A673 (cell line): Measurements from ENCODE around the gene KCNMA1. TPM values are rescaled to one million over a fixed set of nuclear protein-coding genes. Genes with fewer than 3 reads are reported as not detected.

Experiments used
- BruUV-seq: library from RNA; stranded (reverse); fragments of 400-500 nt; replicated peaks from 2 replicates; lab custom pipeline; 2021; lab: Mats Ljungman, UMichigan
- CTCF ChIA-PET: fragments of 300-600 bp; sonication (Branson Sonifier 250); formaldehyde crosslinking; loops from one replicate; lab custom pipeline; 2022; ENCODE audit warnings: antibody characterized with exemption; lab: Charles Lee
- POLR2A ChIA-PET: fragments of 300-600 bp; sonication (Branson Sonifier 250); formaldehyde crosslinking; loops from one replicate; lab custom pipeline; 2022; ENCODE audit warnings: antibody characterized with exemption; ENCODE audit not compliant: low non-redundant PET; lab: Charles Lee
- DNase-seq: peaks from one replicate; pipeline ENCODE4 v3.0.0-alpha.2; 2015; ENCODE audit warnings: low spot score
- H3K27ac ChIP-seq: fragments of 200-600 bp; sonication (generic); 2 replicates; pipeline ENCODE4 v1.5.1; 2016; ENCODE audit warnings: mixed run types, low read depth, mild to moderate bottlenecking, mixed read lengths, antibody characterized with exemption, low read length; ENCODE audit not compliant: poor library complexity, severe bottlenecking
- H3K27me3 ChIP-seq: fragments of 200-600 bp; sonication (generic); replicated peaks from 2 replicates; pipeline ENCODE4 v1.6.1; 2017; ENCODE audit warnings: mixed run types, low read depth, mild to moderate bottlenecking, mixed read lengths, antibody characterized with exemption, low read length; ENCODE audit not compliant: insufficient read depth, poor library complexity
- H3K36me3 ChIP-seq: fragments of 200-600 bp; sonication (generic); 2 replicates; pipeline ENCODE4 v1.6.1; 2016; ENCODE audit warnings: mixed run types, mild to moderate bottlenecking, mixed read lengths, antibody characterized with exemption, low read length; ENCODE audit not compliant: insufficient read depth, poor library complexity, severe bottlenecking
- H3K4me1 ChIP-seq: fragments of 200-600 bp; sonication (generic); 2 replicates; pipeline ENCODE4 v1.6.1; 2017; ENCODE audit warnings: mixed run types, mild to moderate bottlenecking, mixed read lengths, antibody characterized with exemption, low read length; ENCODE audit not compliant: insufficient read depth, poor library complexity, severe bottlenecking
- H3K4me3 ChIP-seq: fragments of 200-600 bp; sonication (generic); 2 replicates; pipeline ENCODE4 v1.5.1; 2016; ENCODE audit warnings: low read depth, mixed run types, mild to moderate bottlenecking, mixed read lengths, low read length; ENCODE audit not compliant: poor library complexity, severe bottlenecking
- H3K9me3 ChIP-seq: fragments of 200-600 bp; sonication (generic); 2 replicates; pipeline ENCODE4 v1.6.1; 2016; ENCODE audit warnings: mixed run types, low read depth, mild to moderate bottlenecking, mixed read lengths, antibody characterized with exemption, low read length; ENCODE audit not compliant: poor library complexity, severe bottlenecking
- EZH2 ChIP-seq: fragments of 200-600 bp; sonication (generic); IDR thresholded peaks from 2 replicates; pipeline ENCODE4 v1.6.1; 2017; ENCODE audit warnings: borderline replicate concordance, low read depth, mild to moderate bottlenecking, mixed read lengths, antibody characterized with exemption, low read length; ENCODE audit not compliant: poor library complexity, severe bottlenecking
- intact Hi-C: fragments of 100-400 bp; cut with micrococcal nuclease; formaldehyde crosslinking; loops from one replicate; pipeline ENCODE4 v1.10.0; 2022; ENCODE audit not compliant: unreplicated experiment
- total RNA-seq: library from RNA; stranded (reverse); gene quantifications from 2 replicates; pipeline ENCODE4 v1.2.3, GENCODE V29; 2021
- TF ChIP-seq, protein P1 (sequence below): fragments of 300-800, 200-600 bp; sonication (generic); conservative IDR thresholded peaks from 2 replicates; pipeline ENCODE4 v1.5.1; 2017; ENCODE audit warnings: low read depth, mild to moderate bottlenecking, antibody characterized with exemption, low read length, moderate library complexity, mixed read lengths

KCNMA1 gene
- total RNA-seq, 1 experiment from 2014 or later: 0.84 TPM

DNA sequence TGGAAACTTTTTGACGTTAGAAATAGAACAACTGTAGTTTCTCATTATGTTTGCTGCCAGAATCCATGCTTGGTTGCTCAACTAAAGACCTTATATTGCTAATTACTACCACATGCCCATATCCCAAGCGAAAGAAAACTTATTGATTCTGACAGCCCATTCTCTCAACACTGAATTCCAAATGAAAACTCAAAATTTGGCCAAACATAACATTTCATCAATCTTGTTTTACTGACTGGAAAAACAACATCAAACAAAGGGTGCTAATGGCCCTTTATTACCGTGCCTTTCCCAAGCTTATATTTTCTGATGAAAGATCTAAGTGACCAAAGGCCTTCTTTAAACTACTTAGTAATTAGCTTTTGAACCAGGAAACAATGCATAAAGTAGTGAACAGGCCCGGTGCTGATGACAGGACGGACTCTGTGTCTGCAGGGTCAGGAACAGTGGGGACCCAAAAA is 531.8 kb downstream of the KCNMA1 start:
- no TSS peak for BruUV-seq
- Histone ChIP-seq H3K27ac (no peak overlapping the region), H3K27me3 (no peaks in the 10 kb centered on the region), H3K36me3 (no peaks in the 10 kb centered on the region), H3K4me1 (no peaks in the 10 kb centered on the region), H3K4me3 (no peak overlapping the region), H3K9me3 (no peaks in the 10 kb centered on the region)
- DNase-seq: no peak
- TF ChIP-seq, protein P1, sequence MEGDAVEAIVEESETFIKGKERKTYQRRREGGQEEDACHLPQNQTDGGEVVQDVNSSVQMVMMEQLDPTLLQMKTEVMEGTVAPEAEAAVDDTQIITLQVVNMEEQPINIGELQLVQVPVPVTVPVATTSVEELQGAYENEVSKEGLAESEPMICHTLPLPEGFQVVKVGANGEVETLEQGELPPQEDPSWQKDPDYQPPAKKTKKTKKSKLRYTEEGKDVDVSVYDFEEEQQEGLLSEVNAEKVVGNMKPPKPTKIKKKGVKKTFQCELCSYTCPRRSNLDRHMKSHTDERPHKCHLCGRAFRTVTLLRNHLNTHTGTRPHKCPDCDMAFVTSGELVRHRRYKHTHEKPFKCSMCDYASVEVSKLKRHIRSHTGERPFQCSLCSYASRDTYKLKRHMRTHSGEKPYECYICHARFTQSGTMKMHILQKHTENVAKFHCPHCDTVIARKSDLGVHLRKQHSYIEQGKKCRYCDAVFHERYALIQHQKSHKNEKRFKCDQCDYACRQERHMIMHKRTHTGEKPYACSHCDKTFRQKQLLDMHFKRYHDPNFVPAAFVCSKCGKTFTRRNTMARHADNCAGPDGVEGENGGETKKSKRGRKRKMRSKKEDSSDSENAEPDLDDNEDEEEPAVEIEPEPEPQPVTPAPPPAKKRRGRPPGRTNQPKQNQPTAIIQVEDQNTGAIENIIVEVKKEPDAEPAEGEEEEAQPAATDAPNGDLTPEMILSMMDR: no peak
- no peak for TF ChIP-seq EZH2
- POLR2A ChIA-PET: no interaction called here
- CTCF ChIA-PET: no interaction called here
- intact Hi-C loops: no loop called here

DNA sequence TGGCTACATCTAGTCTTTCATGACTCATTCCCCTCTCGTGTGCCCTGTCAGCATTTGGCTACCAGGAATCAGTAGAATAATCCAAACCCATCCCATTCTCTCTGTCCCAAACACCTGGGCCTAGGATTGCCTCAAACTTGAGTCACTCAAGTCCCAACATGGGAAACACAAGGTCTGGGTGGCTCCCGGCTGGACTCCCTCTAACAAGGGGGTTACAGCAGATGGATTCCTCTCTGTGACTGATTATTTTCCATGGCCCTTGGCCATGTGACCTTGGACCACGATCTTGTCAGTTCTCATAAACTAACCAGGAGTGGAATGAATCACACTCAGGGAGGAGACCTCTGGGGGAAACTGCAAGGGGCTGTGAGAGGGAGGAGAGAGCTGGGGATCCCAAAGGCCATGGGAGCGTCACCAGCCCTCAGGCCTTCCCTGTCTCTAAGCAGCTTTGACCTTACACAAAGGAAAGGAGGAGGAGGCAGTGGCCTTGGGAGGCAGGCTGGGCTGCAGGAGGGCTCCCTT is 533.1 kb downstream of the KCNMA1 start:
- Histone ChIP-seq H3K36me3 (no peaks in the 10 kb centered on the region), H3K4me3 (no peak overlapping the region), H3K9me3 (no peaks in the 10 kb centered on the region), H3K4me1 (no peaks in the 10 kb centered on the region), H3K27ac (no peak overlapping the region), H3K27me3 (peaks cover 3% of the 10 kb centered on the region)
- no peak for DNase-seq
- TF ChIP-seq, protein P1: no peak
- TF ChIP-seq EZH2: no peak
- CTCF ChIA-PET: no interaction called here
- intact Hi-C loops: no loop called here
- POLR2A ChIA-PET: no interaction called here
- BruUV-seq: no TSS peak

DNA sequence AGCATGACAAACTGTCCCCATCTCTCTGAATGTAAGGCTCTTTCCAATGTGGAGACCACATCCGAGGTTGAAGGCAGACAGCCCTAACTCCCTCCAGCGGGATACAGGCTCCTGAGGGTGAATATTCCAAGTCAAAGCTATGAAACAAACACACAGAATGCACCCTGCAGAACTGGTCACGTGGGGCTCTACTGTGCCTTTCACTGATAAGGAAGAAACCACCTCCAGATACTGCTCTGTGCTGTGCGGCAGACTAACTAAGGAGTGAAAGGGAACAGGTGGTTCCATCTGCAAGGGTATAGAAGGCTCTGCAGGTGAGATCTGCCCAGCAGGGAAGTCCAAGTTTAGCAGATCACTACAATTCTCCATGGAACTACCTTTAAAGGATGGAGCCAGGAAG is 534.4 kb downstream of the KCNMA1 start:
- TF ChIP-seq, protein P1: no peak
- TF ChIP-seq EZH2: no peak
- Histone ChIP-seq H3K4me1 (no peaks in the 10 kb centered on the region), H3K4me3 (no peak overlapping the region), H3K36me3 (no peaks in the 10 kb centered on the region), H3K9me3 (no peaks in the 10 kb centered on the region), H3K27me3 (peaks cover 3% of the 10 kb centered on the region), H3K27ac (no peak overlapping the region)
- BruUV-seq: no TSS peak
- intact Hi-C loops: no loop called here
- POLR2A ChIA-PET: no interaction called here
- DNase-seq: no peak
- CTCF ChIA-PET: no interaction called here
